ENCODE measurements around the gene NANOG.
"Not testable (repeated sequence)": the region's sequence is repeated elsewhere in the genome, so short reads cannot be mapped to it uniquely, and the experiment has no call there.

The NANOG gene

GRCh38 chr12:7756993-7757392 is 32.2 kb upstream of the NANOG start:
- no peak overlapping the region for H3K27ac ChIP-seq
- TF ChIP-seq, protein P1, sequence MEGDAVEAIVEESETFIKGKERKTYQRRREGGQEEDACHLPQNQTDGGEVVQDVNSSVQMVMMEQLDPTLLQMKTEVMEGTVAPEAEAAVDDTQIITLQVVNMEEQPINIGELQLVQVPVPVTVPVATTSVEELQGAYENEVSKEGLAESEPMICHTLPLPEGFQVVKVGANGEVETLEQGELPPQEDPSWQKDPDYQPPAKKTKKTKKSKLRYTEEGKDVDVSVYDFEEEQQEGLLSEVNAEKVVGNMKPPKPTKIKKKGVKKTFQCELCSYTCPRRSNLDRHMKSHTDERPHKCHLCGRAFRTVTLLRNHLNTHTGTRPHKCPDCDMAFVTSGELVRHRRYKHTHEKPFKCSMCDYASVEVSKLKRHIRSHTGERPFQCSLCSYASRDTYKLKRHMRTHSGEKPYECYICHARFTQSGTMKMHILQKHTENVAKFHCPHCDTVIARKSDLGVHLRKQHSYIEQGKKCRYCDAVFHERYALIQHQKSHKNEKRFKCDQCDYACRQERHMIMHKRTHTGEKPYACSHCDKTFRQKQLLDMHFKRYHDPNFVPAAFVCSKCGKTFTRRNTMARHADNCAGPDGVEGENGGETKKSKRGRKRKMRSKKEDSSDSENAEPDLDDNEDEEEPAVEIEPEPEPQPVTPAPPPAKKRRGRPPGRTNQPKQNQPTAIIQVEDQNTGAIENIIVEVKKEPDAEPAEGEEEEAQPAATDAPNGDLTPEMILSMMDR (conservative IDR thresholded peaks at IDR 0.05): no peak
- no peak for TF ChIP-seq ZFX (IDR thresholded peaks at IDR 0.05)

GRCh38 chr12:7758766-7759140 is 30.4 kb upstream of the NANOG start:
- H3K27ac ChIP-seq: no peak overlapping the region

DNA sequence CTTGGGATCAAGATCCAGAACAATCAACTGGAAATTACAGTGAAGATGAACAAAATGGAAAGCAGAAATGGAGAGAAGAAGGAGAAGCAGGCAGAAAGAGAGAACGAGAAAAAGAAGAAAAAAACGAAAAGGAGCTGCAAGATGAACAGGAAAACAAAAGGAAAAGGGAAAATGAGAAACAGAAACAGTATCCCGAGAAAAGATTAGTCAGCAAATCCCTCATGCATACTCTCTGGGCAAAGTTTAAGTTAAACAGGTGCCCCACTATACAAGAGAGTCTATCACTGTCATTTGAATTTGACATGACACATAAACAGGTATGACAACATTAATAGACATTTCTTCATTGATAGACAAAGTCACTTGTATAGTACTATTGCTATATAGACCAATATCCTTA is 19.2 kb upstream of the NANOG start:
- TF ChIP-seq, protein P1 (conservative IDR thresholded peaks at IDR 0.05): no peak
- no peak overlapping the region for H3K27ac ChIP-seq

More at GRCh38 chr12:7758766-7759140, 30.4 kb upstream of the NANOG start:
- TF ChIP-seq ZFX (IDR thresholded peaks at IDR 0.05): no peak
- TF ChIP-seq, protein P1 (conservative IDR thresholded peaks at IDR 0.05): no peak

GRCh38 chr12:7781274-7781673 is 7.9 kb upstream of the NANOG start:
- no peak overlapping the region for H3K27ac ChIP-seq
- no peak for TF ChIP-seq ZFX (IDR thresholded peaks at IDR 0.05)
- TF ChIP-seq, protein P1 (conservative IDR thresholded peaks at IDR 0.05): no peak

- TF ChIP-seq, protein P1 (conservative IDR thresholded peaks at IDR 0.05): no peak
- no peak overlapping the region for H3K27ac ChIP-seq
Observed at GRCh38 chr12:7782055-7782454, 7.1 kb upstream of the NANOG start.

DNA sequence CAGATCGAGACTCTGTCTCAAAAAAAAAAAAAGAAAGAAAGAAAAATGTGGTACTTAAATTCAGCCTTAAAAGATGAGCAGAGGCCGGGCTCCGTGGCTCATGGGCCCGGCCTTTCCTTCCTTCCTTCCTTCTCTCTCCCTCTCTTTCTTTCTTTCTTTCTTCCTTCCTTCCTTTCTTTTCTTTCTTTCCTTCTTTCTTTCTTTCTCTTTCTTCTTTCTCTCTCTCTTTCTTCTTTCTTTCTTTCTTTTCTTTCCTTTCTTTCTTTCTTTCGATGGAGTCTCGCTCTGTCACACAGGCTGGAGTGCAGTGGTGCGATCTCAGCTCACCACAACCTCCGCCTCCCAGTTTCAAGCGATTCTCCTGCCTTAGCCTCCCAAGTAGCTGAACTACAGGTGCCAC is 5.8 kb upstream of the NANOG start:
- not testable (repeated sequence) for H3K27ac ChIP-seq

DNA sequence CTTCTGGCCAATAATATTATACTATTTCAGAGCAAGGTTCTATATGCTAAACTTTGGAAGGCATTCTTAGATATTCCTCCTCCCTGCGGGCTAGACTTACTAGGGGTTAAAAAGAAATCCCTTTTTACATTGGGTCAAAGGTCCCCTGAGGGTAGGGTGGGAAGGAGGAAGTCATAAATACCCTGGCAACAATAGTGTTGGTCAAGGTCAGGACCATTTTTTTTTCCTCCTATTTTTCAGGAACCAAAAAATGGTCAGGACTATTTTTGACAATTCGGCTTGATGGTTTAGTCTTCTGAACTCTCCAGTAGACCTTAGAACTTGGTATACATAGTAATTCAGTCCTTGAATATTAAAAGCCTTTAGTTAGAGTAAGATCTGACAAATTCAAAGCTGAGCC is 4.5 kb upstream of the NANOG start:
- H3K27ac ChIP-seq: no peak overlapping the region
- no peak for TF ChIP-seq ZFX (IDR thresholded peaks at IDR 0.05)
- TF ChIP-seq, protein P1 (conservative IDR thresholded peaks at IDR 0.05): no peak

- no peak for TF ChIP-seq ZFX (IDR thresholded peaks at IDR 0.05)
- TF ChIP-seq, protein P1 (conservative IDR thresholded peaks at IDR 0.05): no peak
- no peak overlapping the region for H3K27ac ChIP-seq
Observed at GRCh38 chr12:7787574-7788293, 1.5 kb upstream of the NANOG start.
